GM19372 (cell line): ENCODE results near the gene POLR1B.

ENCODE experiments used
- ATAC-seq: cut with Tn5 transposase; IDR thresholded peaks from one replicate; pipeline ENCODE4 v1.9.1; 2021; ENCODE audit warnings: mild to moderate bottlenecking, low read depth, moderate library complexity; ENCODE audit not compliant: unreplicated experiment

Gene POLR1B

GRCh38 chr2:112626604-112627059 is 84.4 kb downstream of the POLR1B start:
- no peak for ATAC-seq
